Inflammatory macrophage treated with lipopolysaccharide for 4 hours (primary cell): Measurements from ENCODE around the gene BANP.
"Not testable (repeated sequence)": the region's sequence is repeated elsewhere in the genome, so short reads cannot be mapped to it uniquely, and the experiment has no call there.

Source experiments
- DNase-seq: peaks from one replicate; pipeline ENCODE4 v3.0.0-alpha.2; 2020

Gene BANP

DNA sequence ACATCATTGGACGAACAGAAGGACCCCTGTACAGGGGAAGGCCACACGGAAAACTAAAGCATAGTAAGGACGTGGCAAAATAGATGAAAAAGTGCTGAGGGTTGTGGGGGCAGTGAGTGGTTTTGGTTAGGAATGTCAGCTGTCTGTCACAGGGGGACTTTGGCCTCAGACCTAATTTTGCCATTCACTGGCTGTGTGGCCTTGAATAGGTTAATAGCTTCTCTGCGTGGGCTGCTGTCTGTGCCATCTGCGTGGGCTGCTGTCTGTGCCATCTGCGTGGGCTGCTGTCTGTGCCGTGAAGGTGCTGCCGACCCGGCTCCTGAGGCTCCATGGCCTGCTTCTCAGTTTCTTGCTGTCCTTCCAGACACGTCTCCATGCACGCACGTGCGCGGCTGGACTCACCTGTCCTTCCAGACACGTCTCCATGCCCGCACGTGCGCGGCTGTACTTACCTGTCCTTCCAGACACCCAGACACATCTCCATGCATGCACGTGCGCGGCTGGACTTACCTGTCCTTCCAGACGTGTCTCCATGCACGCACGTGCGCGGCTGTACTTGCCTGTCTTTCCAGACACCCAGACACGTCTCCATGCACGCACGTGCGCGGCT is 47.1 kb downstream of the BANP start:
- DNase-seq: not testable (repeated sequence)

DNA sequence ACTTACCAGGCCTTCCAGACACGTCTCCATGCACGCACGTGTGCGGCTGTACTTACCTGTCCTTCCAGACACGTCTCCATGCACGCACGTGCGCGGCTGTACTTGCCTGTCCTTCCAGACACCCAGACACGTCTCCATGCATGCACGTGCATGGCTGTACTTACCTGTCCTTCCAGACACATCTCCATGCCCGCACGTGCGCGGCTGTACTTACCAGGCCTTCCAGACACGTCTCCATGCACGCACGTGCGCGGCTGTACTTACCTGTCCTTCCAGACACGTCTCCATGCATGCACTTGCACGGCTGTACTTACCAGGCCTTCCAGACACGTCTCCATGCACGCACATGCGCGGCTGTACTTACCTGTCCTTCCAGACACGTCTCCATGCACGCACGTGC is 47.8 kb downstream of the BANP start:
- DNase-seq: not testable (repeated sequence)

DNA sequence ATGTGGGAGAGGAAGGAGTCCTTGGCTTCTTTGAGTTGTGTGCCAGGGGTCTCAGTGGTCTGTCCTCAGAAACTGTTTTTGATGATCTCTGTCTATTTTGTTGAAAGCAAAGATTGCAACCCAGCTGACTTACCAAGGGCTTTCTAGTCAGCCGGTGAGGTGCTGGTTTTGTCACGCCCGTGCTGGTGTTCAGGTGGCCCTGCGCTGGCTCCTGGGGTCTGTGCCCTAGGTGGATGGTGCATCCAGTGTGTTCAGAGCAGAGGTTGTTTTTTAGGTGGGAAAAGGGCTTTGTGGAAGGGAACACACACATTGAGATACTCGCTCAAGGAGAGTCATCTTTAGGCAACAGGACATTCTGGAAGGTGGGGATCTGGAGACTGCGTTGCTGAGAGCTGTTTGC is 51.0 kb downstream of the BANP start:
- no peak for DNase-seq

DNA sequence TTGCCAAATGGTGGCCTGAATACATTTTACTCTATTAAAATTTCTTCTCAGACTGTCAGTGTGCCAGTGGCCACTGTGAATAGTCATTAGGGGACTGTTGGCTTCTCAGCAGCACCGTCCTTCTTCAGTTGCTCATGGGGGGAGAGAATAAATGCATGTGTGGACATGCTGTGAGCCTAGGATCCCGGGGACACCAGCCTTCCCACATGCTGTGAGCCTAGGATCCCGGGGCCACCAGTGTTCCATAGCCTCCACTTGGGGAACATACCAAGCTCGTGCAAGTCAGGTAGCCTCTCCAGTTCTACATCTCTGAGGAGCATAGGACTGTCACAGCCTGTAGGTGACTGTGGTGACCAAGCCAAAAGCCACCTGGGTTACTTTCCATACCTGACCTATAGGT is 51.5 kb downstream of the BANP start:
- no peak for DNase-seq

DNA sequence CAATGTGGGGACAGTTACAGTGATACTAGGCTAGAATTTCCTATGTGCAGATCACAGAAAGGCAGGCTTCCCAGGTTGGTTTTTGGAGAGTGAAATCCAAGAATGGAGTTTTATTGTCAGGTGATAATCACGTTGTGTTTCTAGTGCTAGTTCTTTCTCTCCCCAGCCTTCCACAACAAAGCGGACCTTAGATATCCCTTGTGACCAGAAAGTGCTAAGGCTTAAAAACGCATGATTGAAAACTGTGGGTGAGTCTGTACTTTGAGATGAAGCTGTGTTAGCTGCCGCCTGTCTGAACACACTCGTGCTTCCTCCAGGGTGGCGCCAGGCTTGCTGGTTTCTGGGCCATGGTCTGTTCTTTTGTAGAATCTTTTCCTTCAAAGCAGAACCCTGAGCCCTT is 52.1 kb downstream of the BANP start:
- DNase-seq: no peak

DNA sequence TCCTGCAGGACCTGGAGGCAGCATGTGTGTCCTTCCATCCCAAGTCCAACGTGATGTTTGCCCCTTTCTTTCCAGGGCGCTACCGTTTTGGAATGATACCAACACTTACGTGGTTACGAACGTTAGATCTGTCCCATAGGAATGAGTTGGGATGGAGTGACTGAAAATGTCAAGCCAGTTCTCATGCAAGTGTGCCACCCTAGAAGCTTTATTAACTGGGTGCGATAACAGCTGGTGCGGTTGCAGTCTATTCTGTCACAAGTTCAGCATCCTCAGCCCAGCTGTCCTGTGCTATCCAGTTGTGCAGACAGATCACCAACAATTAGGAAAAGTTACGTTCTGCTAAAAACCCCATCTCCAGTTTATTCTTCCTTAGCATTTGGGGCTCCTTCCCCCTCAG is 52.5 kb downstream of the BANP start:
- DNase-seq: no peak

DNA sequence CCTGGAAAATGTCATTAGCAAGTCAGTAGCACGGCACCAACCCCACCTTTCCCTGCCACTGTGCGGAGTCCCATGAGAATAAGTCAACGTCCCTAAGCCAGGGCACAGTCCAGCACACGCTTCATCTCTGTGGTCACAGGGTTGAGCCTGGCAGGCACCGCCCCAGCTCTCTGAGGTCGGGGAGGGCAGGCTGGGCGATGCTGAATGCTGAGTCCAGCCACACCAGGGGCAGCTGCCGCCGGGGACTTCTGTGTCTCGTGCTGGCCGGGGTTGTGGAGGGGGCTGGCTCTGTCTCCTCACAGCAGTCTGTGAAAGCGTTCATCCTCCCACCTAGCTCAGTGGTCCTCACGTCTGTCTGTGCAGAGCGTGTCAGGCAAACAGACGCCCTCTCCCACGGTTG is 53.2 kb downstream of the BANP start:
- no peak for DNase-seq

DNA sequence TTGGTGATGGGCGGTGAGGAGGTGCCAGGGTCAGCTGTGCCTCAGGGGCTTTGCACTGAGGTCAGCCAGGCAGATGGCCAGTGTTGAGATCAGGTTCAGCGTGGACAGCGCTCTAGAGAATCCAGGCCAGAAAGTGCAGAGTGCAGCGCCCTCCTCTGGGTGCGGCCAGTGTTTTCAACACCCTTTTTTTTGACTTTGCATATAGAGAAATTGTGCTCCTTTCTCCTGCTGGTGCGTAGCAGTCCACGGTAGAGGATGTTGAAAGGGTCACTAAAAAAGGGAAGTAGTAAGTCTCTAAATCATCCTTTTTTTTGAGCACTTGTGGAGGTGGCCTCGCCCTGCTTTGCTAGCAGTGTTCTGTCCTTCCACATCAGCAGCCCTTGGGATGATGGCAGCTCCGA is 53.9 kb downstream of the BANP start:
- peak; percentile 79 for DNase-seq

DNA sequence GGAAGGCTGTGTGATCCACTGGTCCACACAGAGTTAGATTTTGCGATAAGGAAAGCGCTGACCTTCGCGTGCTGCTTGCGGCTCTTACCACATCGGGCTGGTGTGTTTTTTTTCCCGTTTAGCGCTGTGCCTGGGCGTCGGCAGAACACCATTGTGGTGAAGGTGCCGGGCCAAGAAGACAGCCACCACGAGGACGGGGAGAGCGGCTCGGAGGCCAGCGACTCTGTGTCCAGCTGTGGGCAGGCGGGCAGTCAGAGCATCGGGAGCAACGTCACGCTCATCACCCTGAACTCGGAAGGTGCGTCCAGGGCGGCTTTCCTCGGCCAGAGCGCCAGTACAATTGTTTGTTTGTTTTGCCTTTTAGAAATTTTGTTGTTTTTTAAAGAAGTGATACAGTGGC is 54.7 kb downstream of the BANP start:
- DNase-seq: no peak

DNA sequence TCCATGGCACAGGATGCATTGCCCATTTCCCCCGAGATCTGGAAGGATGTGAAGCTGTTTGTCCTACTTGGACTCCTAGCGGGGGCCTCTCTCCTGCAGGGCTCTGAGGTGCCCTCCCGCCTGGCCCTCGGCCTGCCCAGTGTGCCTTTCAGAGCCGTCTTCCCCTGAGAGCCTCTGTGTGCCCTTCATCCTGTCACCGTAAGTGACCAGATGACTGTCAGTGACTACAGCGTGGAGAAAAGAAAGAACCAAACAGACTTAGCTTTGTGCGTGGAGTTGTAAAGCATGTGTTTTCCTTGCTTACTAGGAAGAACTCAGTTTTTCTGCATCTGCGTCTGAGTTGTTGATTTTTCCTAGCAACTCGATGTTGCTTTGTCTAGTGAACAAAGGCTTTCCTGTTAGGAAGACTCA is 56.1 kb downstream of the BANP start:
- DNase-seq: no peak

DNA sequence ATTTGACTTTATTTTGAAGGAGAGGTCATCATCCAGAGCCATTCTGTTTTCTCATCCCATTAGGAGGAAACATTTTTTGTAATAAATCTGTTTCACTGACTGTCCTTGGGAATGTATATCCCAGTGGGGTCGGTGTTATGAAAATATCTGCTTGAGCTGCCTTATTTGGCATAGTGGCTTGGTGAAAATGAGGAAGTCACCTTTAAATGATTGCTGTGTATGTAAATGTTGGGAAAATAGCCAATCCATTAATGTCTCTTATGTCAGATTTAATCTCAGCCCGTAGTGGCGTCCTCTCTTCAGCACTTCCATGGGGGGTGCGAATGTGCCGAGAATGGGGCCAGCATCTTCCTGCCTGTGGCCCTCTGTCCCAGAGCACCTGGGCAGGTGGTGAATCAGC is 57.6 kb downstream of the BANP start:
- no peak for DNase-seq

DNA sequence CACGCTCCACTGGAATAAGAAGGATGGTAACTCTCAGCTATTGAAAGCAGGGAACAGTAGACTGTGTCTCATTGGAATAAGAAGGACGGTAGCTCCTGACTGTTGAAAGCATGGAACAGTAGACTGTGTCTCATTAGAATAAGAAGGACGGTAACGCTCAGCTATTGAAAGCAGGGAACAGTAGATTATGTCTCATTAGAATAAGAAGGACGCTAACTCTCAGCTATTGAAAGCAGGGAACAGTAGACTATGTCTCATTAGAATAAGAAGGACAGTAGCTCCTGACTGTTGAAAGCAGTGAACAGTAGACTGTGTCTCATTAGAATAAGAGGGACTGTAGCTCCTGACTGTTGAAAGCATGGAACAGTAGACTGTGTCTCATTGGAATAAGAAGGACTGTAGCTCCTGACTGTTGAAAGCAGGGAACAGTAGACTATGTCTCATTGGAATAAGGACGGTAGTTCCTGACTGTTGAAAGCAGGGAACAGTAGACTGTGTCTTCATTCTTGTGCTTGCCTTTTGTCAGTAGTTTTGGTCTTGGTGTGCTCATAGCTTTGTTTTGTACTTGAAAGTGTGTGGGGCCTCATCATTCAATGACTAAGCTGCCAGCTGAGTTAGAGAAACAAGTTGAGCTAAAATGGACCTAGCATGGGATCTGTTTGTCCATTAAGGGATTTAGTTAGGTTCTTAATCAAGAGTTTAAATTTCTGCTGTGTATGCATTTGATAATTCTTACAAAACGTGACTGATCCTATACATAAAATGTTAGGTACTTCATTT is 58.5 kb downstream of the BANP start:
- DNase-seq: no peak

DNA sequence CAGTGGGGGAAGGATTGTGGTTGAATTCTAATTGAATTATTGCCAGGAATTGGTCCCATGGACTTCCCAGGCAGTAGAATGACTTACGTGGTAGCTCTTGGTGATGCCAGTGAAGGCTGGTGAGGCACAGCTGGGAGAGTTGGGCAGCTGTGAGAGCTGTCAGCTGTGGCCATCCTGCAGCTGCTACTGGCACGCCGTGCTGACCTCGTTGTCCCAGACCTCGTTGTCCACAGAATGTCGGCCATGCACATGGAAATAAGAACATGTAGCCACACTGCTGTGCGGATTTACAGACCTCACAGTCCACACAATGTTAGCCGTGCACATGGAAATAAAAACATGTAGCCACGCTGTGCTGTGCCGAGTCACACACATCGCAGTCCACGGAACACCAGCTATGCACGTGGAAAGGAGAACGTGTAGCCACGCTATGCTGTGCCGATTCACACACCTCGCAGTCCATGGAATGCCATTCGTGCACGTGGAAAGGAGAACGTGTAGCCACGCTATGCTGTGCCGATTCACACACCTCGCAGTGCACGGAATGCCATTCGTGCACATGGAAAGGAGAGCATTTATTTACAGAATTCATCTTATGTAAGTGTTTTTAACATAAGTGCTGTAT is 59.2 kb downstream of the BANP start:
- DNase-seq: no peak

DNA sequence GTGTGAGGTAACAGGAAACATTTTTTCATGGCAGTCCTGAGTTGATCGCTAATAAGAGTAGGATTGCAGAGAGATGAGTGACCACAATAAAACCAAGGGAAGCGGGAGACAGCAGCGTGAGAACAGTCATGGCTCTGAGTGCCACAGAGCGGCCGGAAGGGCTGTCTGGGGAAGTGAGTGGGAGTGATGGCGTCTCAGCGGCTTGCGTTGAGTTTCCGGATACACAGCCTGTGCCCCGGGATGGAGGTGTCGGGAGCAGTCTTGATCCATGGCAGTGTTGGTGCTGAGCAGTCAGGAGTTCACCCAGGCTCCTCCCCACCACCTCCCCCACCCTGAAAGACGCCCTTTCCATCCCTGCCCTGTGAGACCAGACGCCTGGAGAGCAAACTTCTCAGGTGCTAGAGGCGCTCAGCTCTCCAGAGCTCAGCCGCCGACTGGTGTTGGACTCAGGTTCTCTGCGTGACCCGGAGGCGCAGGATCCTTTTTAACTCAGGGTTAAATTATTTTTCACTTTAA is 59.8 kb downstream of the BANP start:
- no peak for DNase-seq

DNA sequence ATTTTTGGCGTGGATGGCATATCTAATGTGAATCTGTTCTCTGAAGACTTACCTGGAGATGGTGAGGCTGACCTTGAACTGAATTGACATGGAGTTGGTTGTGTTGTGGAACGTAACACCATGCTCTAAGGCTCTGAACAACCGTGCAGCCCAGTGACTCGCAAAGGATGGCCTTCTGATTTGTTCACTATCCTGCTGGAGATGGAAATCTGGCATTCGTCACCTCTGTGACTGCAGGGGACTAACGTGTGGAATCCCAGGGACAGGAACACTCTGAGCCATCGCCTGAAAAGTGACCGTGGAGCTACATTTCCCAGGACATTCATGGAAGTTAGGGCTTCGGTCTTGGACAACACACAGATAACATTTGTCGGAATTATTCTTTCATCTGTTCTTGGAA is 61.1 kb downstream of the BANP start:
- DNase-seq: no peak

DNA sequence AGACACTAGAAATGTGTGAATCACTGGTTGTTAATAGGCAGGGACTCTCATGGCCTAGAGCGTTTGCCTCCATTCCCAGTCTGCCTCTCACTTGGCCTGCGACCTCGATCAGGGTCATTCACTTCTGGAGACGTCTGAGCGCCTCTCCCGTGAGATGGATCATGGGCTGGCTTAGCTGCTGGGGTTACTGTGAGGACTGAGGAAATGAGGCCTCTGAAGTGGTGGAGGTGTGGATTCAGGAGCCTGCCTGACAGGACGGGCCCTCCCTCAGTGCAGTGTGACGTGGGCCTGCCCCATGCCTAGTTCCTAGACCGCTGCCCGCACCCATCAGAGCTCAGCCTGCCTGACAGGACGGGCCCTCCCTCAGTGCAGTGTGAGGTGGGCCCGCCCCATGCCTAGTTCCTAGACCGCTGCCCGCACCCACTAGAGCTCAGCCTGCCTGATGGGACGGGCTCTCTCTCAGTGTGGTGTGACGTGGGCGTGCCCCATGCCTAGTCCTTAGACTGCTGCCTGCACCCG is 61.9 kb downstream of the BANP start:
- DNase-seq: no peak

DNA sequence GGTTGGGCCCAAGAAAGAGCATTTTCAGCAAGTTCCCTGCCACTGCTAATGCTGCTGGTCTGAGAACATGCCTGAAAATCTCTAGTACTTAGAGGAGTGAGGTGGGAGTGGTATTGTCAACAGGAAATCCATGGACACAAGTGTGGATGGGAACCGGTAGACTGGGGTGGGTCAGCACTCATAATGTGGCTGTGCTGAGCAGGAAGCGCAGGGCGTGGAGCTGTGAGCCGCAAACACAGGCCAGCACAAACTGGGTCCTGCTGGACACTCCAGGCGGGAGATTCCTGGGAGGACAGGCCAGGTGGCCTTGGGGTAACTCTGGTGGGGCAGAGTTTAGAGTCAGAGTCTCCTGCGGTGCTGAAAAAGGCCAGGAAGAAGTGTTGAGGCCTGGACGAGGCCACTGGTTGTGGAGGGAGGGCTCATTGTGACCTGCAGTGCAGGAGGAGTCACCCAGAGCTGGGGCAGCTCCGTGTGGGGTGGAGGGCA is 62.6 kb downstream of the BANP start:
- DNase-seq: no peak

DNA sequence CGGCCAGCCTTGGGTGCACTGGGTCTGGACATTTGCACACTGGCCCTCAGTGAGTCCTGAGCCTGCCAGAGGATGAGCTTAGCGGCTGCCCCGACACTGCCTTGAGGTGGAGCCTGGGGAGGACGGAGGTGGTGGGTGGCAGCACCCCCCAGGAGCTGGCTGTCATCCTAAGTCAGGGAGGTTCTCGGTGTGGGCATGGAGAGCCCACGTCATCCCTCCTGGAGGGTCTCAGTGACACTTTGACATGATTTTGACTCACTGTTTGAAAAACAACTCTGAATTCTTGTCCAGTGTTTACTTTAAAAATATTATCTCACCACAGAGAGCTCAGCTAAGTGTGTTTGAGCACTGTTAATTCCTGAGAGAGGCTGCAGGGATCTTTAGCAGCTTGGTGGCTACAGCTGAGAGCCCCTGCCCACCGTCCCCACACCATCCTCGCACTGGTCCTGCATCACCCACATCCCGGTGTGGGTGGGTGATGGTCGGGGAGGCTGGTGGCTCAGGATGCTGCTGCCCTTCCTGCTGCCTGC is 63.1 kb downstream of the BANP start:
- DNase-seq: no peak

DNA sequence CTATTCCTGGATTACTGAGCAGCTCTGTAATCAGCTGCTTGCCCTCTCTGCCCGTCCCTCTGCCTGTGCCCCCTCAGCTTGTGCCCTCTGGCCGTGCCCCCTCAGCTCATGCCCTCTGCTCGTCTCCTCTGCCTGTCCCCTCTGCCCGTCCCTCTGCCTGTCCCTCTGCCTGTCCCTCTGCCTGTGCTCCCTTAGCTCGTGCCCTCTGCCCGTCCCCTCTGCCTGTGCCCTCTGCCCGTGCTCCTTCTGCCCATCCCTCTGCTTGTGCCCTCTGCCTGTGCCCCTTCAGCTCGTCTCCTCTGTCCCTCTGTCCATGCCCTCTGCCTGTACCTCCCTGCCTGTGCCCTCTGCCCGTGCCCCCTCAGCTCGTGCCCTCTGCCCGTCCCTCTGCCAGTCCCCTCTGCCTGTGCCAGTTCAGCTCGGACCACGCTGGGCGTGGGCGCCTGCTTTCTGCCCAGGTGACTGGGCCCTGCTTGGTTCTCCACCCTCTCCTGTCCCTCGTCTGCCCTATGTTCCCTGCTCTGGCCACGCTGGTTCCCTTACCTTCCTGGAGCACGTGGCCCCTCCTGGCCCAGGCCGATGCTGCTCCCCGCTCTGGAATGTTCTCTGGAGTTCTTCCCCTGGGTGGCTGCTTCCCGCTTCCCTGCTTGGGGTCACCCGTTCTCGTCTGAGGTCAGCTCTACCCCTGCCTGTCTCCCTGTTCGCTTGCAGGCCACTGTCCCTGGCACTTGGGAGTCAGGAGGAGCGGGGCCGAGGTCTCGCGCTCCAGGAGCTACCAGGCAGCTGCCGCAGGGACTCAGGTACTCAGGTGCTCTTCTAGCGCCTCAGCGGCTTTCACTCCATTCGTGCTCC is 63.9 kb downstream of the BANP start:
- DNase-seq: no peak

DNA sequence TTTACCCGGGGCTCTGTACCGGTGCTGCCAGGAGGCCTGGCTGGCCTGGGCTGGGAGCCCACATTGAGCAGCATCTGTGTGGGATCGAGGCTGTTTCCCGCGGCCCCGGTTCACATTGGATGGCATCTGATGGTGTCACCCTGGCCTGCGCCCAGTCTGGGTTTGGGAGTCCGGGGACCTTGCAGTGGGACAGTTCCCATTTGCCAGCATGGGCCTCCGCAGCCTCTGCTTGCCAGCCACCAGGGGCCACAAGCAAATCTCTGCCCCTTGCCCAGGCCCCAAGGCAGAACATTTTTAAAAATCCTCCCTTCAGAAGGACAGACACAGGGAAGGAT is 64.5 kb downstream of the BANP start:
- DNase-seq: no peak

DNA sequence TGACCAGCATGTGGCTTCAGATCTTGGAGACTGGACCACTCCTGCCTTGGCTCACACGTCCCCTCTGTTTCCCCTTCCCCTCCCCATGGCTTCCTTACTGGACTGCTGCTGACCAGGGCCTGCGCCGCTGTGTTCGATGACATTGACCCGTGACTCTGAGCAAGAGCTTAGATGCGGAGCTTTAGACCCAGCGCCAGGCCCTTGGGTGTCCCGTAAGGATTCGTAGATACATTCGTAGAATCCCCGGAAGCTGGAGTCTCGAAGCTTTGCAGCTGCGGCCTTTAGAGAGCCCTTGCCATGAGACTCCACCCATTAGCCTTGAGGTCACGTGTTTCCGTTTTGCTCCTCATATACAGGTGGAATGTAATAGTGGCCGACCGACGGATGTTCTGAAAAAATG is 65.2 kb downstream of the BANP start:
- DNase-seq: not testable (repeated sequence)

DNA sequence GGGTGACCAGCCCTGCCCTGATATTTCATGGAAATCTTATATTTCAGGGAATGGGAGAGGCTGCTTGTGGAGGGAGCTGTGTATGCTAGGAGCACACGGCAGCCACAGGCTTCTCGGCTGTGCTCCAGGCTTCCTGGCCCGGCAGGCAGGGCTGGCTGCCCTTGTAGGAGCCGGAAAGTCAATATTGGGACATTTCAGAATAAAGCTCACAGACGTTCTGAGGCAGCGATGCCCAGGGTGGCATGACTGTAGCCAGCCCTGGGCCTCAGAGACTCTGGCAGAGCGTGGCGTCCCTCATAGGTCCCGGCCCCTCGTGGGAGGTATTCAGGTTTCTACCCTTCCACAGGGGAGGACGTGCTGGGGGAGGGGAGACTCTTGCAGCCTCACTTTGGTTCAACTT is 65.7 kb downstream of the BANP start:
- no peak for DNase-seq
